Lower leg skin (tissue), 4 donors: ENCODE results near the gene EML1. TPM values are rescaled to one million over a fixed set of nuclear protein-coding genes. Genes with fewer than 3 reads are reported as not detected.

ENCODE experiments used
- DNase-seq, 2 donors: peaks; one replicate each; pipeline ENCODE4 v3.0.0-alpha.2; 2019; ENCODE audit warnings: low spot score in 2 of 2
- H3K4me3 ChIP-seq: fragments of 200-600 bp; sonication (generic); 2 replicates; pipeline ENCODE4 v1.5.1; 2017; ENCODE audit warnings: mild to moderate bottlenecking, low read depth; ENCODE audit not compliant: poor library complexity, severe bottlenecking
- POLR2A ChIP-seq, 2 donors: fragments of 450-650 bp; IDR thresholded peaks; one replicate each; pipeline ENCODE4 v1.6.1; 2016 to 2017; ENCODE audit warnings: antibody characterized with exemption in 2 of 2, mild to moderate bottlenecking in 1 of 2, moderate library complexity in 1 of 2
- WGBS, 2 donors: methylation state at CpG; one replicate each; pipeline ENCODE4 v1.1.5; 2018; 5-methylcytosine and 5-hydroxymethylcytosine counted together
- intact Hi-C: fragments of 100-400 bp; cut with DNase I; formaldehyde crosslinking; loops from one replicate; pipeline ENCODE4 v1.15.0; 2023; ENCODE audit warnings: low total_unique reads
- total RNA-seq, 4 donors: library from RNA; depleted of rRNA; stranded (reverse); fragments of >200 nt; gene quantifications; one replicate each; pipeline ENCODE4 v1.1.0, GENCODE V29; 2016
- TF ChIP-seq, protein P1 (sequence below), 3 donors: fragments of 450-650 bp; IDR thresholded peaks; one replicate each; pipeline ENCODE4 v1.5.1; 2016; ENCODE audit warnings: antibody characterized with exemption in 3 of 3, mild to moderate bottlenecking in 3 of 3, moderate library complexity in 2 of 3

The EML1 gene
- total RNA-seq, 4 donors from 2014 or later, result 10.7 to 24.7 (median 21.3) TPM

DNA sequence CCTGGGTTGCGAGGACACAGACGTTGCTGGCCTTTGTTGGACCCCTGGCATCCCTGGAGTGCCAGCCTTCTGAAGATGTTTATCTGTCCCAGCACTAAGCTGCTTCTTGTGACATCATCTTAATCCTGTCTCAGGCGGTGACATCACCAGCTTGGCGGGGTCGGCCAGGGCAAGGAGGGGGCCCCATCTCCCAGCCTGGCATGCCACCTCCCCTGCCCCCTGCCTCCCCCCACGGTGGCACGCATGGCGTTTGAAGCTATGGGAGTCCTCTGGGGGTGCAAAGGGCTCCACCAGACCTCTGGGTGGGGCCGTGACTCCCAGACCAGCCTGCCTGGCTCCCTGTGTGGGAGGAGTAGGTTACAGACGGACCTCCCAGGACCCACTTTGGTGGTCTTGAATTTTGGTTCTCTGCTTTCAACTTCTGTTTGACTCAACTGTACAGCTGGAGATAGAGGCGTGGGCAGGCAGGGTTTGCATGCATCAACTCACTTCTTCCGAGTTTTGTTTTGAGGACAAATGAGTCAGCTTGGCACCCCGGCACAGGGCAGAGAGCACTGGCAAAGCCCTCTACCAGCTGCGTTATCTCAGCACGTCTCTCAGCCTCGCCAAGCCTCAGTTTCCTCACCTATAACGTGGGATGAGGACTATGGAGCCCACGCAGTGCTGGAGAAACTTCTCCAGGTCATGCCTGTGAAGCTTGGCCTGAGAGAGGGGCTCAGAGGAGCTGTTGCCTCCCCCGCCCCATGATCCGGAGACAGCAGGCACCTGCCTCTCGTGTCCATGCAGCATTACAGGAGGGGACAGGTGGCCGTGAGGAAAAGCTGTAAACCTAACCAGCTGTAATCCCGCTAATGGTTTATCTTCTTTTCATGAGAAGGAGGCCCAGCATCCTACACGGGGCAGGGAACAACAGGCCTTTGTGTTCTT, 38.8 kb upstream of the EML1 start:
- intact Hi-C loops, result no loop called here
- WGBS, 2 donors, result 46 to 51% methylated on average over 24 of the region's 24 CpGs
- no peak overlapping the region for H3K4me3 ChIP-seq
- TF ChIP-seq, protein P1, sequence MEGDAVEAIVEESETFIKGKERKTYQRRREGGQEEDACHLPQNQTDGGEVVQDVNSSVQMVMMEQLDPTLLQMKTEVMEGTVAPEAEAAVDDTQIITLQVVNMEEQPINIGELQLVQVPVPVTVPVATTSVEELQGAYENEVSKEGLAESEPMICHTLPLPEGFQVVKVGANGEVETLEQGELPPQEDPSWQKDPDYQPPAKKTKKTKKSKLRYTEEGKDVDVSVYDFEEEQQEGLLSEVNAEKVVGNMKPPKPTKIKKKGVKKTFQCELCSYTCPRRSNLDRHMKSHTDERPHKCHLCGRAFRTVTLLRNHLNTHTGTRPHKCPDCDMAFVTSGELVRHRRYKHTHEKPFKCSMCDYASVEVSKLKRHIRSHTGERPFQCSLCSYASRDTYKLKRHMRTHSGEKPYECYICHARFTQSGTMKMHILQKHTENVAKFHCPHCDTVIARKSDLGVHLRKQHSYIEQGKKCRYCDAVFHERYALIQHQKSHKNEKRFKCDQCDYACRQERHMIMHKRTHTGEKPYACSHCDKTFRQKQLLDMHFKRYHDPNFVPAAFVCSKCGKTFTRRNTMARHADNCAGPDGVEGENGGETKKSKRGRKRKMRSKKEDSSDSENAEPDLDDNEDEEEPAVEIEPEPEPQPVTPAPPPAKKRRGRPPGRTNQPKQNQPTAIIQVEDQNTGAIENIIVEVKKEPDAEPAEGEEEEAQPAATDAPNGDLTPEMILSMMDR (IDR thresholded peaks at IDR 0.05), result no peak
- TF ChIP-seq POLR2A (IDR thresholded peaks at IDR 0.05), result no peak
- no peak for DNase-seq

DNA sequence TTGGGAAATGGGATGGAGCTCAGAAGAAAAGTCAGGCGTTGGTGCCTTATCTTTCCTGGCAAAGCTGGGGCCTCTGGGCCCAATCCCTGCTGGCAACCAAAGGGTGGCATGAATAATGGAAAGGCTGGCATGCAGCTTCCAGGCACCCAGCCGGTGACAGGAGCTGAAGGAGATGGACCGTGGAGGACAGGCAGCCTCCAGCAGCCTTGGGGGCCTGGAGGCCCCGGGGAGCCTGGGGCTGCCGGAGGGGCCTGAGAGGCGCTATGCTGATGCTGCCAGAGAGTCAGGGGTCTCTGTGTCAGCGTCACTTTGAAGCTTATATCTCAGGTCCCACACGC, 38.2 kb upstream of the EML1 start:
- H3K4me3 ChIP-seq, result no peak overlapping the region
- DNase-seq, result no peak
- TF ChIP-seq POLR2A (IDR thresholded peaks at IDR 0.05), result no peak
- TF ChIP-seq, protein P1 (IDR thresholded peaks at IDR 0.05), result no peak
- intact Hi-C loops, result no loop called here
- 72 to 77% methylated on average over 5 to 8 of the region's 8 CpGs for WGBS, 2 donors

DNA sequence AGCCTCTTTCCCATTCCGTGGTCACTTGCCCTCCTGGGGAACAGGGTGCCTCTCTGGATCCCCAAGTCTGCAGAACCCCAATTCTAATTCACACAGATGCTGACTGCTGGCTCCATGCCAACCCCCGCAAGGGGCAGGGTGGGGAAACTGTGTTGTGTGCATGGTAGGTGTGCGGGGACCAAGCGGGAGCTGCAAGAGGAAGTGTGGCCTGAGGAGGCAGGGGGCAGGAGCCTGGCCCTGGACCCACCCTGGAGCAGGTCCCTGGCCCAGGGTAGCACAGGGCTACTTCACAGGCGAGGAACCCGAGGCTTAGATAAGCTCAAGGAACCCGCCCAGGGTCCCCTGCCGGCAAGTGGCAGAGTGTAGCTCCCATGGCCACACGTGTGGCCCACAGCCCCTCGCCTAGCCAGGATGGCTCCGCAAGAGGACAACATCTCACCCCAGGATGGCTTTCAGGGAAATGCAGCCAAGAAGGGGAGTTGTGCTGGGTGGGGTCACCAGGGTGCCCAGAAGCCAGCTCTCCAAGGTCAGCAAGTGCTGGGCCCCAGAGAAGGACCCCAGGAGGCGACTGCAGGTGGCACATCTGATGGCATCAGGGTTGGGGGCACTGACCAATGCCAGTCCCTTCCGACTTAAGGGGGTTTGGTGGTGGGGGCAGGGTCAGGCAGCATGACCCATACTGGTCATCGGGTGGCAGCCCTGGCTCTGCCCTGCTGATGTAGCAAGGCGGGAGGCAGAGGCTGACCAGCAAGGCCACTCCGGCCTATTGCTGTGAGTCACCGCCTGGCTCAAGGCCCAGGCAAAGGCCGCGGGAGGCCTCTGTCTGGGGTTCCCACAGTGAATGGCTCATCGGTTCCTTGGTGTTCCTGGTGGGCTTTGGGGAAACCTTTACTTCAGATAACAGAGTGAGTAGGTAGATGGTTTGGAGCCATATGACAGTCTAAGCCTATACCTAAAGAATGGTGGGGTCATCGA, 37.3 kb upstream of the EML1 start:
- WGBS, 2 donors, result 58 to 60% methylated on average over 16 to 19 of the region's 21 CpGs

DNA sequence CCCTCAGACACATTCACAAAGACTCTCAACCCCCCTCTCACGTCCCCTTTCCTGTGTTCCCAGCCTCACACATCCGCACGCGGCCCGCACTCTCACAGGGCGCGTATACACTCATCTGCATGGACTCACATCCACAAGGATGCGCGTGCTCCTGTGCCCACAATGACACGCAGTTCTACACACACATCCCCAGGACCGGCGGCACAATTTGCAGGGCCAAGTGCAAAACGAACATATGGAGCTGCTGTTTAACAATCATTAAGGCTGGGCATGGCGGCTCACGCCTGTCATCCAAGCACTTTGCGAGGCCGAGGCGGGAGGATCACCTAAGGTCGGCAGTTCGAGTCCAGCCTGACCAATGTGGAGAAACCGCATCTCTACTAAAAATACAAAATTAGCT, 36.4 kb upstream of the EML1 start:
- no peak for DNase-seq
- WGBS, 2 donors, result 95% methylated on average over 21 of the region's 21 CpGs
- intact Hi-C loops, result no loop called here
- TF ChIP-seq, protein P1 (IDR thresholded peaks at IDR 0.05), result no peak
- no peak for TF ChIP-seq POLR2A (IDR thresholded peaks at IDR 0.05)
- H3K4me3 ChIP-seq, result no peak overlapping the region

More for the DNA sequence above, 37.3 kb upstream of the EML1 start:
- intact Hi-C loops, result no loop called here
- no peak for TF ChIP-seq POLR2A (IDR thresholded peaks at IDR 0.05)
- TF ChIP-seq, protein P1 (IDR thresholded peaks at IDR 0.05), result no peak
- DNase-seq, result peak in 1 of 2 donors; percentile 70
- H3K4me3 ChIP-seq, result no peak overlapping the region

DNA sequence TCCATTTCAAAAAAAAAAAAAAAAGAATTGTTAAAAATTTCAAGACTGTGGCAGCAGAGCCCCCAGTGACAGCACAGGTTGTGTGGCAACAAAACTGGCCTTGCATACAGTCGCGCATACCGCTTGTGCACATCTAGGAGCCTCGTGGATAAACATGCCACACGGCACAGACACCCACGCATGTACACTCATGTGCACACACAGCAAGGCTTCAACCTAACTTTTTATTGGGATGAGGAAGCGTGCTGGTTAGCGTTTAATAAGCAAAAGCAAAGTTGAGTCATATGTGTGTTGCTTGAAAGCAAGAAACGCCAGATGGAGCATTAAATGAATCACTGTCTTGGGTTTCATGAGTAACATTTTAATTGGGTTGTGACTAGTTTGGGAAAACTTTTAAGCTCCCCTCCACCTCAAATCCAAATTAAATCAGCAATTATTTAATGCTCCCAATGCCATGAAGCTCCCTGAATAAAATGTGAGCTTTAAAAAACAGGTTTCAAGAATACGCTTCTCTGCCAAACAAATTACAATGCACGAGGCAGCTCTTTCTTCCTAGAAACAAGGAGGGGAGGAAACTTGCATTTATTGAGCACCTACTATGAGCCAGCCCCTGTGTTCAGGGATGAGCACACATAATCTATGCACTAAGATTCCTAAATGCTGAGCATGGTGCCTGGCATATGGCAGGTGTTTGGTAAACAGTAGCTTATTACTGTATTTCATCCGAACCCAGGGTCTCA, 35.7 kb upstream of the EML1 start:
- TF ChIP-seq POLR2A (IDR thresholded peaks at IDR 0.05), result no peak
- TF ChIP-seq, protein P1 (IDR thresholded peaks at IDR 0.05), result no peak
- no peak overlapping the region for H3K4me3 ChIP-seq
- whole genome bisulfite sequencing, 2 donors, result 46 to 54% methylated on average over 12 of the region's 12 CpGs
- no peak for DNase-seq
- intact Hi-C loops, result no loop called here
